ENCODE measurements around the gene C19orf25. TPM values are rescaled to one million over a fixed set of nuclear protein-coding genes. Genes with fewer than 3 reads are reported as not detected.

Gene C19orf25
- total RNA-seq, 2 donors from 2014 or later: 19.1 to 22.3 TPM

GRCh38 chr19:1449467-1450442, 29.3 kb downstream of the C19orf25 start, which contains the start of gene APC2:
Gene APC2, plus strand, starts transcription at chr19:1450121. Its CDS starts 2,881 bp downstream, at chr19:1453002.
- Histone ChIP-seq H3K27me3 (peaks cover 29 to 52% of the 10 kb centered on the region in 2 donors), H3K4me1 (peaks cover 0 to 42% of the 10 kb centered on the region in 2 donors), H3K36me3 (no peaks in the 10 kb centered on the region), H3K9me3 (no peaks in the 10 kb centered on the region), H3K27ac (no peak within 1 kb of the TSS), H3K4me3 (no peak within 1 kb of the TSS)
- no peak for TF ChIP-seq CTCF (IDR thresholded peaks at IDR 0.05)
- no peak for DNase-seq (ENCODE audit: low spot score)

- no peak for TF ChIP-seq CTCF (IDR thresholded peaks at IDR 0.05)
- H3K36me3 ChIP-seq: no peaks in the 10 kb centered on the region
- H3K27me3 ChIP-seq: peaks cover 26 to 45% of the 10 kb centered on the region in 2 donors
- H3K27ac ChIP-seq: no peak overlapping the region
- no peaks in the 10 kb centered on the region for H3K9me3 ChIP-seq
- peaks cover 0 to 32% of the 10 kb centered on the region in 2 donors for H3K4me1 ChIP-seq
- no peak overlapping the region for H3K4me3 ChIP-seq
- no peak for DNase-seq (ENCODE audit: low spot score)
Measured at GRCh38 chr19:1447944-1448343, 31.1 kb downstream of the C19orf25 start.

- H3K4me1 ChIP-seq: peaks cover 0 to 28% of the 10 kb centered on the region in 2 donors
- TF ChIP-seq CTCF (IDR thresholded peaks at IDR 0.05): no peak
- H3K9me3 ChIP-seq: no peaks in the 10 kb centered on the region
- peaks cover 2% of the 10 kb centered on the region for H3K36me3 ChIP-seq
- no peak overlapping the region for H3K27ac ChIP-seq
- DNase-seq (ENCODE audit: low spot score): no peak
- peaks cover 24 to 45% of the 10 kb centered on the region in 2 donors for H3K27me3 ChIP-seq
- H3K4me3 ChIP-seq: no peak overlapping the region
Measured at GRCh38 chr19:1447504-1447903, 31.5 kb downstream of the C19orf25 start.

- no peak overlapping the region for H3K27ac ChIP-seq
- H3K36me3 ChIP-seq: peaks cover 8% of the 10 kb centered on the region
- TF ChIP-seq CTCF (IDR thresholded peaks at IDR 0.05): no peak
- peak overlapping the region in 1 of 2 donors; percentile 44 for H3K4me3 ChIP-seq
- DNase-seq (ENCODE audit: low spot score): no peak
- H3K9me3 ChIP-seq: no peaks in the 10 kb centered on the region
- peaks cover 24 to 45% of the 10 kb centered on the region in 2 donors for H3K27me3 ChIP-seq
- H3K4me1 ChIP-seq: peaks cover 0 to 26% of the 10 kb centered on the region in 2 donors
Measured at GRCh38 chr19:1446713-1447481, 32.1 kb downstream of the C19orf25 start.

GRCh38 chr19:1445932-1446712, 32.9 kb downstream of the C19orf25 start:
- no peak overlapping the region for H3K27ac ChIP-seq
- H3K27me3 ChIP-seq: peaks cover 24 to 41% of the 10 kb centered on the region in 2 donors
- DNase-seq (ENCODE audit: low spot score): no peak

More at GRCh38 chr19:1445932-1446712, 32.9 kb downstream of the C19orf25 start:
- no peak for TF ChIP-seq CTCF (IDR thresholded peaks at IDR 0.05)
- H3K36me3 ChIP-seq: peaks cover 16% of the 10 kb centered on the region
- H3K4me3 ChIP-seq: peak overlapping the region; percentile 19 to 44
- H3K4me1 ChIP-seq: peaks cover 0 to 26% of the 10 kb centered on the region in 2 donors
- no peaks in the 10 kb centered on the region for H3K9me3 ChIP-seq
